HepG2 (cell line): Measurements from ENCODE around the gene WNT5B. TPM values are rescaled to one million over a fixed set of nuclear protein-coding genes. Genes with fewer than 3 reads are reported as not detected.

ENCODE experiments used
- ESRRA ChIP-seq: sonication (generic); formaldehyde crosslinking; IDR thresholded peaks from 2 replicates; pipeline ENCODE4 v1.5.1; 2020; ENCODE audit warnings: mild to moderate bottlenecking, low read depth, missing genetic modification reagents
- GFI1 ChIP-seq: sonication (generic); formaldehyde crosslinking; IDR thresholded peaks from 2 replicates; pipeline ENCODE4 v1.5.0; 2020; ENCODE audit warnings: missing genetic modification reagents, mild to moderate bottlenecking, borderline replicate concordance
- HDAC1 ChIP-seq: sonication (generic); formaldehyde crosslinking; IDR thresholded peaks from 2 replicates; pipeline ENCODE4 v1.5.1; 2020; ENCODE audit warnings: mild to moderate bottlenecking, missing genetic modification reagents
- KLF9 ChIP-seq: IDR thresholded peaks from 2 replicates; pipeline ENCODE4 v1.6.1; 2016; ENCODE audit warnings: low read depth
- LCORL ChIP-seq, 2 experiments: fragments of 450-650 bp in 1 of 2; sonication (generic) in 1 of 2; formaldehyde crosslinking in 1 of 2; IDR thresholded peaks; 2 replicates each; pipeline versions ENCODE4 v1.5.0 to v1.6.1; 2017 to 2020; ENCODE audit warnings: antibody characterized with exemption in 1 of 2, missing genetic modification reagents in 1 of 2
- PAXIP1 ChIP-seq: sonication (generic); formaldehyde crosslinking; conservative IDR thresholded peaks from 2 replicates; pipeline ENCODE4 v1.4.0; 2020; ENCODE audit warnings: mild to moderate bottlenecking, missing genetic modification reagents, moderate library complexity
- PITX1 ChIP-seq: sonication (generic); formaldehyde crosslinking; IDR thresholded peaks from 2 replicates; pipeline ENCODE4 v1.5.1; 2020; ENCODE audit warnings: mild to moderate bottlenecking, missing genetic modification reagents
- POLR2A ChIP-seq, 2 experiments: IDR thresholded peaks; 2 replicates each; pipeline ENCODE4 v1.6.1; 2011; ENCODE audit warnings: low read depth in 2 of 2, low read length in 2 of 2, mild to moderate bottlenecking in 1 of 2, moderate library complexity in 1 of 2; ENCODE audit not compliant: insufficient read depth in 1 of 2
- RERE ChIP-seq: IDR thresholded peaks from 2 replicates; pipeline ENCODE4 v1.6.1; 2016; ENCODE audit warnings: low read depth, missing genetic modification reagents, missing compliant biosample characterization
- SOX5 ChIP-seq: IDR thresholded peaks from 2 replicates; pipeline ENCODE4 v1.6.1; 2016; ENCODE audit warnings: borderline replicate concordance
- SSRP1 ChIP-seq: IDR thresholded peaks from 2 replicates; pipeline ENCODE4 v1.6.1; 2016; ENCODE audit warnings: control low read depth
- TEAD3 ChIP-seq: optimal IDR thresholded peaks from 2 replicates; pipeline ENCODE3; 2016; ENCODE audit warnings: borderline replicate concordance
- ZFY ChIP-seq: sonication (generic); formaldehyde crosslinking; IDR thresholded peaks from 2 replicates; pipeline ENCODE4 v1.4.0; 2020; ENCODE audit warnings: missing genetic modification reagents
- ZNF556 ChIP-seq: sonication (generic); formaldehyde crosslinking; IDR thresholded peaks from 2 replicates; pipeline ENCODE4 v1.4.0; 2020; ENCODE audit warnings: mild to moderate bottlenecking, missing genetic modification reagents, borderline replicate concordance
- ZNF616 ChIP-seq: sonication (generic); formaldehyde crosslinking; IDR thresholded peaks from 2 replicates; pipeline ENCODE4 v1.5.0; 2020; ENCODE audit warnings: low read depth, mild to moderate bottlenecking, missing genetic modification reagents
- ZNF644 ChIP-seq: IDR thresholded peaks from 2 replicates; pipeline ENCODE4 v1.6.1; 2016; ENCODE audit warnings: low read depth
- ZNF777 ChIP-seq: sonication (generic); formaldehyde crosslinking; IDR thresholded peaks from 2 replicates; pipeline ENCODE4 v1.4.0; 2020; ENCODE audit warnings: missing genetic modification reagents
- ZNF850 ChIP-seq: sonication (generic); formaldehyde crosslinking; conservative IDR thresholded peaks from 2 replicates; pipeline ENCODE4 v1.9.0; 2021; ENCODE audit warnings: mild to moderate bottlenecking, missing genetic modification reagents
- polyA plus RNA-seq, 8 experiments: library from polyadenylated mRNA; depleted of rRNA in 3 of 8; stranded (reverse) in 7 of 8; unstranded in 1 of 8; fragments of >200 nt; fragmentation: Illumina TruSeq in 4 of 8; extraction: Trizol in 4 of 8; gene quantifications; 2 replicates each; pipeline versions ENCODE4 v1.2.1 to v1.2.3, GENCODE V29; 2011 to 2016; ENCODE audit warnings: low read depth in 4 of 8, missing spikeins in 1 of 8, mixed read lengths in 1 of 8; ENCODE audit not compliant: insufficient read depth in 1 of 8
- total RNA-seq, 5 experiments: library from RNA; depleted of rRNA; stranded (reverse); fragments of >200 nt; fragmentation: Illumina TruSeq; extraction: Trizol; gene quantifications; 2 replicates each; pipeline ENCODE4 v1.2.3, GENCODE V29; 2016; ENCODE audit warnings: low read depth in 1 of 5

Gene WNT5B
- total and polyA plus RNA-seq, 2 of the 13 experiments (the other 11 are each of a cell fraction or from before 2014, with no cell fraction given): 0.04 TPM; not detected in 1

- TF ChIP-seq PAXIP1 (CRISPR knock-in tag): peak; percentile 92
- peak; percentile 73 for TF ChIP-seq TEAD3 (CRISPR knock-in tag)
- TF ChIP-seq SSRP1 (CRISPR knock-in tag): no peak
- no peak for TF ChIP-seq KLF9
- peak; percentile 80 for TF ChIP-seq HDAC1 (CRISPR knock-in tag)
- TF ChIP-seq ZNF644 (CRISPR knock-in tag): 0 out of 2 replicates have a peak, but pooled peaks have one; percentile 17
- TF ChIP-seq ZNF777: 0 out of 2 replicates have a peak, but pooled peaks have one; percentile 21
- peak; percentile 71; the same call in 1 of the 2 replicates for TF ChIP-seq PITX1 (CRISPR knock-in tag)
- TF ChIP-seq LCORL (IDR thresholded peaks at IDR 0.05): peak; percentile 26; the same call in 1 of the 2 replicates
- peak; percentile 56; the same call in 1 of the 2 replicates for TF ChIP-seq LCORL (CRISPR knock-in tag; IDR thresholded peaks at IDR 0.05)
- no peak for TF ChIP-seq ZNF850 (CRISPR knock-in tag)
- TF ChIP-seq ZNF616: no peak
- TF ChIP-seq POLR2A (IDR thresholded peaks at IDR 0.05; ENCODE audit: insufficient read depth in 1 of 2, low read depth in 2 of 2, low read length in 2 of 2): peak in 1 of 2 experiments; percentile 30; a peak in 1 of 4 replicates
- TF ChIP-seq GFI1 (CRISPR knock-in tag): peak; percentile 58; the same call in 1 of the 2 replicates
- TF ChIP-seq ZFY (CRISPR knock-in tag): peak; percentile 34; the same call in 1 of the 2 replicates
- peak; percentile 32; the same call in 1 of the 2 replicates for TF ChIP-seq ZNF556 (CRISPR knock-in tag)
- no peak for TF ChIP-seq RERE
- TF ChIP-seq ESRRA: peak; percentile 55; the same call in 1 of the 2 replicates
- peak; percentile 88; the same call in 1 of the 2 replicates for TF ChIP-seq SOX5 (CRISPR knock-in tag)
These were observed 40.0 kb downstream of the WNT5B start (continued) for GRCh38 chr12:1668833-1669543.
